Body of pancreas (tissue), 4 donors: Measurements from ENCODE around the gene NMRK1. TPM values are rescaled to one million over a fixed set of nuclear protein-coding genes. Genes with fewer than 3 reads are reported as not detected.

Experiments used
- ATAC-seq: fragments of 150-250 bp; one replicate; pipeline ENCODE4 v1.9.1; 2016
- DNase-seq, 4 donors: peaks; one replicate each; pipeline ENCODE4 v3.0.0-alpha.2; 2019
- H3K27ac ChIP-seq, 4 donors: fragments of 200-600 bp; sonication (generic); 1 replicate in 3 of 4; 2 replicates in 1 of 4; pipeline versions ENCODE4 v1.5.1 to v1.6.1; 2016 to 2019; ENCODE audit warnings: mild to moderate bottlenecking in 1 of 4, mixed read lengths in 1 of 4, moderate library complexity in 1 of 4
- H3K27me3 ChIP-seq, 2 donors: fragments of 200-600 bp; sonication (generic); one replicate each; pipeline ENCODE4 v1.6.0; 2016; ENCODE audit warnings: mild to moderate bottlenecking in 1 of 2
- H3K36me3 ChIP-seq, 2 donors: fragments of 200-600 bp; sonication (generic); replicated peaks in 1 of 2; 2 replicates each; pipeline ENCODE4 v1.5.1; 2016; ENCODE audit warnings: low read depth in 2 of 2; ENCODE audit not compliant: insufficient read depth in 1 of 2
- H3K4me1 ChIP-seq: fragments of 200-600 bp; sonication (generic); one replicate; pipeline ENCODE4 v1.6.0; 2016
- H3K4me3 ChIP-seq, 2 donors: fragments of 200-600 bp; sonication (generic); 1 replicate in 1 of 2; 2 replicates in 1 of 2; pipeline ENCODE4 v1.5.1; 2016 to 2019
- H3K9me3 ChIP-seq, 3 donors: fragments of 200-600 bp; sonication (generic); 1 replicate in 2 of 3; 2 replicates in 1 of 3; pipeline ENCODE4 v1.5.1; 2016
- CTCF ChIP-seq, 7 experiments: fragments of 450-650 bp in 4 of 7; fragments of 200-600 bp in 3 of 7; sonication (generic) in 3 of 7; IDR thresholded peaks; one replicate each; pipeline ENCODE4 v1.5.1; 2016 to 2019; ENCODE audit warnings: antibody characterized with exemption in 7 of 7
- POLR2A ChIP-seq, 3 donors: fragments of 450-650 bp; IDR thresholded peaks; one replicate each; pipeline ENCODE4 v1.6.1; 2016; ENCODE audit warnings: antibody characterized with exemption in 3 of 3, mild to moderate bottlenecking in 2 of 3
- WGBS, 2 donors: methylation state at CpG; one replicate each; pipeline ENCODE4 v1.1.5; 2017; 5-methylcytosine and 5-hydroxymethylcytosine counted together
- intact Hi-C: fragments of 100-400 bp; cut with DNase I; formaldehyde crosslinking; loops from one replicate; pipeline ENCODE4 v1.15.1; 2023
- total RNA-seq, 2 donors: library from RNA; depleted of rRNA; stranded (reverse); fragments of >200 nt; gene quantifications; one replicate each; pipeline ENCODE4 v1.1.0, GENCODE V29; 2016

NMRK1 gene
- total RNA-seq = 10 to 100 TPM; 12.5 to 31.1 TPM

DNA sequence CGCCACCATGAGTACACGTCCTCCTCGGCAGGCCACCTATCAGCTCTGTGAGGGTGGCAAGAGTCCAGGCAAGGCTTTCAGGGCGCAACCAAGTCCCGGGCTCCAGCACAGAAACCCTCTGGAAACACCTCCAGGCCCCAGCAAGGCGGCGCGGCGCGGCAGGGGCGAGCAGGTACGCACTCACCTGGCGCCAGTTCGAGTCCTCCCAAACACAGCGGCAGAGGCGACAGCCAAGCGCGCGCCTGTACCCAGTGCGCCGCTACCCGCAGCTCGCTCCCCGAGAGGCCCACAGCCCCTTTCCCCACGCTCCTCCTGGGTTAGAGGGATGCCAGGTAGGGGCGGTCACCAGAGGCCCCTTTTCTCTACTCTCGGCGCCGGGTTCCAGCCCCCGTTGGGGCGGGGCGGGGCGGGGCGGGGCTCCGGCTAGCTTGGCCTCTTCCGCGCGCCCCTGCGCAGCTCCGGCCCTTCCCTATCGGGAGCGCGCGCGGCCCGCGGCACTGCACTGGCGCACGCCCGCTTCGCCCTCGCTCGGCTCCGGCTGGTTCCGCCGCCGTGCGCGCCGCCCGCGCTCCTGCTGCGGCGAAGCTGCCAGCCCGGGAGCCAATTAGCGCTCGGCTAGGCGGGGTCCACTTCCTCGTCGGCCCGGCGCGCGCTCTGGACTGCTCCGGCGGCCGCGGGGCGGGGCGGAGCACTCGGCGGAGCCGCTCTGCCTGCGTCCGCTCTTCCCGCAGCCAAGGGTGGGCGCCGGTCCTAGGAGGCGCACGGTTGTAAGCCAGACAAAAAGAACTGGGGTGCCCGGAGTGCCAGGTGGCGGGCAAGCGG, at the start of gene NMRK1, which contains the start of gene OSTF1:
NMRK1 (minus strand) TSS at position 332 of the 822 bp plus-strand sequence. CDS start 5,040 bp downstream, outside the sequence.
OSTF1 (plus strand) TSS at position 691 of the 822 bp plus-strand sequence. CDS start 179 bp downstream, outside the sequence.
- intact Hi-C loops = no loop called here
- peak; percentile 93 to 97 (median 96) for DNase-seq
- ATAC-seq = peak; percentile 91
- peak in 1 of 7 experiments; percentile 18 for TF ChIP-seq CTCF (IDR thresholded peaks at IDR 0.05)
- TF ChIP-seq POLR2A (IDR thresholded peaks at IDR 0.05) = peak; percentile 89 to 95 (median 92)
- Histone ChIP-seq H3K36me3 (no peaks in the 10 kb centered on the region), H3K9me3 (no peaks in the 10 kb centered on the region), H3K4me1 (peaks cover 65% of the 10 kb centered on the region), H3K4me3 (peak within 1 kb of the TSS; percentile 69 to 91), H3K27me3 (no peaks in the 10 kb centered on the region), H3K27ac (peak within 1 kb of the TSS; percentile 97 to 99 (median 98))
- 0% methylated on average over 3 to 93 of the region's 93 CpGs for WGBS, 2 donors

GRCh38 chr9:75134495-75134894, 46.5 kb upstream of the NMRK1 start:
- H3K9me3 ChIP-seq = no peaks in the 10 kb centered on the region
- no peaks in the 10 kb centered on the region for H3K4me1 ChIP-seq
- no peaks in the 10 kb centered on the region for H3K27me3 ChIP-seq
- 95 to 98% methylated on average over 2 of the region's 2 CpGs for WGBS, 2 donors
- intact Hi-C loops = no loop called here
- TF ChIP-seq POLR2A (IDR thresholded peaks at IDR 0.05) = no peak
- TF ChIP-seq CTCF (IDR thresholded peaks at IDR 0.05) = no peak
- H3K4me3 ChIP-seq = no peak overlapping the region
- H3K36me3 ChIP-seq = peaks cover 5 to 11% of the 10 kb centered on the region in 2 donors
- no peak overlapping the region for H3K27ac ChIP-seq
- no peak for ATAC-seq
- DNase-seq = no peak

DNA sequence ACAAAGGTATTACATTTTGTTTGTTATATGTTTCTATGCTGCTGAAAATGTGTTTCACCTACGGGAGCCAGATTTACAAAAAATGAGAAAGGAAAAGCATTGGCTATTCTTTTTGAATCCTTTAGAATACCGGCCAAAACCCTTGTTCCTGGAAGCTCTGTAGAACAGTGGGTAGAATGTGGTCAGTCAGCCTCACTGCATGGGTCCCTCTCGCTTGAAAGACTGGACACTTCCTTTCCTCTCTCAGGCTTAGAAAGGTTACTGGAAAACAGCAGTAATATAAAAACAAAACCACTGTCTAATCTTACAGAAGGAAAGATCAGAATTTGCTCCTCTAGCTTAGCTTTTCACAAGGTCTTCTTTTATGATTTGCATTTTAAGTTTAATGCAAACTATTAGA, 45.4 kb upstream of the NMRK1 start:
- intact Hi-C loops = no loop called here
- no peak for TF ChIP-seq POLR2A (IDR thresholded peaks at IDR 0.05)
- TF ChIP-seq CTCF (IDR thresholded peaks at IDR 0.05) = no peak

GRCh38 chr9:75132244-75132643, 44.3 kb upstream of the NMRK1 start:
- TF ChIP-seq CTCF (IDR thresholded peaks at IDR 0.05) (no peak), POLR2A (IDR thresholded peaks at IDR 0.05) (no peak)
- Histone ChIP-seq H3K4me1 (no peaks in the 10 kb centered on the region), H3K9me3 (no peaks in the 10 kb centered on the region), H3K27me3 (no peaks in the 10 kb centered on the region), H3K27ac (no peak overlapping the region), H3K4me3 (no peak overlapping the region), H3K36me3 (peaks cover 3 to 8% of the 10 kb centered on the region in 2 donors)
- WGBS, 2 donors = 75 to 78% methylated on average over 4 of the region's 4 CpGs
- DNase-seq (no peak), ATAC-seq (no peak)
- intact Hi-C loops = no loop called here

More for the DNA sequence above, 45.4 kb upstream of the NMRK1 start:
- H3K27me3 ChIP-seq = no peaks in the 10 kb centered on the region
- H3K36me3 ChIP-seq = peaks cover 5 to 11% of the 10 kb centered on the region in 2 donors
- WGBS, 2 donors = 88 to 91% methylated on average over 3 of the region's 3 CpGs
- no peak for ATAC-seq
- no peak overlapping the region for H3K27ac ChIP-seq
- H3K9me3 ChIP-seq = no peaks in the 10 kb centered on the region
- no peak overlapping the region for H3K4me3 ChIP-seq
- DNase-seq = no peak
- H3K4me1 ChIP-seq = no peaks in the 10 kb centered on the region
